GM19035 (cell line): ENCODE measurements around the gene LST1.
"Not testable (repeated sequence)": the region's sequence is repeated elsewhere in the genome, so short reads cannot be mapped to it uniquely, and the experiment has no call there.

ENCODE experiments used
- ATAC-seq: cut with Tn5 transposase; IDR thresholded peaks from one replicate; pipeline ENCODE4 v1.9.1; 2021; ENCODE audit not compliant: unreplicated experiment

Gene LST1

GRCh38 chr6:31580438-31580740 is 5.7 kb upstream of the LST1 start:
- ATAC-seq, result no peak

- peak; percentile 56 for ATAC-seq
Observed at GRCh38 chr6:31580807-31581433, 5.2 kb upstream of the LST1 start.

DNA sequence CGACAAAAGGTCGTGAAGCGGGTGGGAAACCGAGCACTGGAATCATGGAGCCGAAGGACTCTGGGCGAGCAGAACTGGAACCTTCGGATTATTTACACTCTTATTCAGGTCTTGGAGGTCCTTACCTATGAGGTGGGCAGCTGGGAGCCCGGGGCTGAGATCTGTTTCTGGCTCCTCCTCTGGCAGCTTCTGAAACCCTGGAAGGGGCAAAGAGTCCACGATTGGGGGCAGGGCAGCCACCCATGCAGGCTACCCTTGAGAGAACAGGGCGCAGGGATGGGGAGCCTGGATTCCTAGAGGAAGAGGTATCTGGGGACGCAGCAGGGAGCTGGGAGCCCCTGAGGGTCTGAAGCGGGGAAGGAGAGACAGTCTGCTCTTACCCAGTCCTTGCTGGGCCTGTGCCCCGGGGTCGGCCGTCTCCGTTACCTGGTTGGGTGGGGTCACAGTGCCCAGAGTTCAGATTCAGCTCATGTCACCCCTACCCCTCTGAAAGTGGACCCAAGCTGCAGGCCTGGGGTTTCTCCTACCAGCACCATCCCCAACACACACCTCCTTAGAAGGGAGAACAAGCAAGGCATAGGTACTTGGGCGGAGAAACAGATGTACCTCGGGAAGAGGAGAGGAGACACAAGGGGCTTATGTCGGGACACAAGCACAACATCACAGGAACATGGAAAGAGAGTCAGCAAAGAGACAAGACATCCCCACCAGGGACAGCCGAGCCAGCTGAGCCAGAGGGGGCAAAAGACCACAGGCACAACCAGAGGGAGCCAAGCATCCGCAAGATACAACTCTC is 4.4 kb upstream of the LST1 start:
- no peak for ATAC-seq

- ATAC-seq, result no peak
Observed at GRCh38 chr6:31582230-31582643, 3.8 kb upstream of the LST1 start, which contains the start of gene LTB. TSS of gene LTB (minus strand) at chr6:31582424. CDS start at chr6:31582417, 7 bp downstream.

GRCh38 chr6:31585491-31585890 is 586 bp upstream of the LST1 start:
- no peak for ATAC-seq

- no peak for ATAC-seq
Observed at GRCh38 chr6:31586599-31587281, 663 bp downstream of the LST1 start.

GRCh38 chr6:31587791-31588777 is 2.0 kb downstream of the LST1 start:
- ATAC-seq, result no peak

DNA sequence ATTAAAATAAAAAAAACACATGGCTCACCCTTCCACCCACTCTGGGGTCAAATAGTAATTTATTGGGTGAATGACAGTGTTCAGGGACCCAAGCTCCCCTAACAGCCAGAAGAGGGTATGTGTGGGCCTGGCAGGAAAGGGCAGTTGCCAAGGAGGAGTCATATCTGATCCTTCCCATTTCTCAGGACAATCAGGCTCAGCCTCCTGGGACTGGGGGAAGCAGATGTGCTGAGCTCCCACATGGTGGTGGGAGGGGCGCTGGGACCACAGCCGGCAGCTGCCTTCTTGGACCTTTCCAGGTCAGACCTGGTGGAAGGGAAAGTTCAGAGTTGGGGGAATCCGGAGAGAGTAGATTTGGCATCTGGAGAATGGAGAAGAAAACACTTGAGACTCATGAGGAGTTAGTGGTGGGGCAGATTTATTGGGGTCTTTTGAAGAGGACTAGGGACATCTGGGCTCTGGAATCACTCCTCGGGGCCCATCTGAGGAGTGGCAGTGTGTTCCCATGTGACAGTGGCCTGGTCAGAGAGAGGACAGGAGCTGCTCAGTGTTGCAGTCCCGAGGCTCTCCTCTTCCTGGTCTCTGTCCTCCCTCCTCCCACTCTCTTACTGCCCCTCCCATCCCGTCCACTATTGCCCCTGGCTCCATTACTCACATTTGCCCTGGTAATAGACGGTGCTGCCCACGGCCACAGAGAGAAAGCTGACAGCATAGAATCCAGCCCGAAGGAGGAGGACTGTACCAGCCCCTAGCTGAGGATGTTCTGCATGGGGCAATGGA is 3.0 kb downstream of the LST1 start:
- no peak for ATAC-seq

- not testable (repeated sequence) for ATAC-seq
Observed at GRCh38 chr6:31590691-31591090, 4.6 kb downstream of the LST1 start.

- no peak for ATAC-seq
Observed at GRCh38 chr6:31592396-31592771, 6.3 kb downstream of the LST1 start.

- ATAC-seq, result no peak
Observed at GRCh38 chr6:31597006-31597405, 10.9 kb downstream of the LST1 start.

DNA sequence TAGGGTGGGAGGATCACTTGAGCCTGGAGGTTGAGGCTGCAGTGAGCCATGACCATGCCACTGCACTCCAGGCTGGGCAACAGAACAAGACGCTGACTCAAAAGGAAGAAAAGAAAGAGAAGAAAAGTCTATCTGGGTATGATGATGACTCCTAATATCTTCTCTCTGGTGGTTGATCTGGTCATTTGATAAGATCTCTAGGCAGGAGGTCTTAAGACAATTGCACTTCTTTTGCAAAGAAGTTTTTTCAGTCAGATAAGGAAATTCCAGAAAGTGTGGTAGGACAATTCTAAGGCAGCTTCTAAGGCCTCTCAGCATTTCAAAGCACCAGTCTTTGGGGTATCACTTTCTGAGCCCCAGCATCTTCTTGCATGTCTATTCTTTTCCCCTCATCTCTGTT is 21.2 kb downstream of the LST1 start:
- ATAC-seq, result no peak

- no peak for ATAC-seq
Observed at GRCh38 chr6:31609519-31610406, 23.7 kb downstream of the LST1 start.

DNA sequence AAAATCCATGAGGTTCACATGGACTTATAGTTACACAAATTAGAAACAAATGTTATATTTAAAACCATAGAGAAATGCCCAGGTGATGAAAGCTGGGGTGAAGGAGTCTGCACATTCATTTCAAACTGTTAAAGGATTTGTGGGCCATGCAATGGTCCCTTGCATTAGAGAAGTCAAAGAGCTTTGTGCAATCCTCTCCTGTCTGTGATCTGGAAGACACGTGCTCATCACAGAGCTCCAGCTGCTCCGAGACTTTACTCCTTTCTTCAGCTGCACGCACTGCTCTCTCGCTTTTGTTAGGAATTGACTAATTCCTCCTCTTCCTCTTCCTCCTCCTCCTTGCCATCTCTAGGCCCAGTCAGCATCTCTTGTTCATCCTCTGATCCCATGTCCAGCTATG is 24.9 kb downstream of the LST1 start:
- no peak for ATAC-seq

DNA sequence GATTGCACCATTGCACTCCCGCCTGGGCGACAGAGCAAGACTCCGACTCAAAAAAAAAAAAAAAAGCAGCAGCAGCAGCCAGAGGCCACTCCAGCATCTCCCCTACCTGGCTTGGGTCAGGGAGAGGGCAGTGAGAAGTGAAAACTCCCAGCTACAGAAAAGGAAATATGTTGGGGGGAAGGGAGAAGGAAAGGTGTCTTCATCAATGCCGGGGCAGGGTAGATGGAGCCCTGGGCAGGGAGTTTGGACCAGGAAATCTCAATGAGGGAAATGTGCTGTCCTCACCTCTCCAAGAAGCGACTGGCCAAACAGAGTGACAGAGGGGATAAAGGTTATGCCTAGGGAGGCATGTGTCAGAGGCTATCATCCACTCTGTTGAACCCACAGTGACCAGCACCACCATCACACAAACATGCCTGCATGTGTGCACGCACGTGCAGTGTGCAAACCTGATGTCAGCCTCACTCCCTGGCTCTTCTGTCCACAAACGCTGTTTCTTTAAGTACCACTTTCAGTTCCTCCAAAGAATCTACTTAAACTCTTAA is 28.1 kb downstream of the LST1 start:
- no peak for ATAC-seq

- no peak for ATAC-seq
Observed at GRCh38 chr6:31614684-31615578, 28.9 kb downstream of the LST1 start, which contains the start of gene AIF1. TSS of gene AIF1 (plus strand) at chr6:31615234. CDS start at chr6:31615330, 96 bp downstream.

- no peak for ATAC-seq
Observed at GRCh38 chr6:31615748-31616147, 29.7 kb downstream of the LST1 start.

DNA sequence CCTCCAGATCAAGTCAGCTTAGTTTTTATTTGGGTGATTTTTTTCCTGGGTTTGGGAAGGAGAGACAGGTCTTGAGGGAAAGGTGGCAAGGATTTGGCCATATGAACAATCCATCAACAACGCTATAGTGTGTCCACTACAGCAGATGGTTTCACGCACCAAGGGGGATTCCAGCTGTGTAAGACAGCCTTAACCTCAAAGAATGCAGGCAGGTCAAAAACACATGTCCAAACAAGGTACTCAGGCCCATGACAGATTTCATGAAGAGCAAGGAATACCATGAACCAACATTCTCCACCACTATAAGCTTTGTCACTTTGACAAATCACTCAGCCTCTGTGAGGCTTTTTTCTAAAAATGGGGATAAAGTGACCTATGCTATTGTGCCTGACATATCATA is 30.9 kb downstream of the LST1 start:
- ATAC-seq, result no peak
